ENCODE measurements around the gene MOB1B. TPM values are rescaled to one million over a fixed set of nuclear protein-coding genes. Genes with fewer than 3 reads are reported as not detected.
"Not testable (repeated sequence)": the region's sequence is repeated elsewhere in the genome, so short reads cannot be mapped to it uniquely, and the experiment has no call there.

The MOB1B gene
- total and polyA plus RNA-seq, 4 experiments from 2014 or later, result 0.58 to 10.8 (median 5.9) TPM

DNA sequence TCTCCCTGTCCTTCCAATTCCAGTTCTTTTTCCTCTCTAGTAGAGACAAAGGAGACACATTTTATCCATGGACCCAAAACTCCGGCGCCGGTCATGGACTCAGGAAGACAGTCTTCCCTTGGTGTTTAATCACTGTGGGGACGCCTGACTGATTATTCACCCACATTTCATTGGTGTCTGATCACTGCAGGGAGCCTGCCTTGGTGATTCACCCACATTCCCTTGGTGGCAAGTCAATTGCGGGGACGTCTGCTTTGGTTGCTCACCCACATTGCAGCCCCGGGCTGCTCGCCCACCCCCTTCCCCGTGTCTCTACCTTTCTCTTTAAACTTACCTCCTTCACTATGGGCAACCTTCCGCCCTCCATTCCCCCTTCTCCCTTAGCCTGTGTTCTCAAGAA, 129.9 kb downstream of the MOB1B start:
- H3K4me3 ChIP-seq (ENCODE audit: low read length in 2 of 2); H3K4me1 ChIP-seq (ENCODE audit: insufficient read depth, low read length); intact Hi-C loops (cut with micrococcal nuclease); H3K9me3 Mint-ChIP-seq; H3K27me3 Mint-ChIP-seq; CTCF ChIA-PET (ENCODE audit: partially characterized antibody); DNase-seq; H3K9me3 ChIP-seq (ENCODE audit: control insufficient read depth in 1 of 2, low read length in 2 of 2); H3K27me3 ChIP-seq (ENCODE audit: insufficient read depth, low read length); H3K4me3 Mint-ChIP-seq; H3K27ac ChIP-seq (ENCODE audit: low read depth, low read length); H3K4me1 Mint-ChIP-seq; H3K27ac Mint-ChIP-seq; POLR2A ChIA-PET (ENCODE audit: partially characterized antibody): not testable (repeated sequence)
- H3K36me3 Mint-ChIP-seq, result peaks cover 26 to 39% of the 10 kb centered on the region in 2 donors
- H3K36me3 ChIP-seq (ENCODE audit: insufficient read depth, low read length), result peaks cover 27% of the 10 kb centered on the region

Other genes starting within 250 kb of the MOB1B start
- gene JCHAIN, start 235.9 kb upstream of the MOB1B start, total RNA-seq, result not detected
- gene JCHAIN, start 235.9 kb upstream of the MOB1B start, polyA plus RNA-seq, result 10 to 100 TPM in 1 of 2 donors, 1 to 10 TPM in 1; 1.3 to 51.8 TPM
- 10 to 100 TPM; 43.2 to 45.3 TPM for gene UTP3, start 213.8 kb upstream of the MOB1B start, total RNA-seq
- 10 to 100 TPM in 1 of 2 donors, 1 to 10 TPM in 1; 4.7 to 17.2 TPM for gene UTP3, start 213.8 kb upstream of the MOB1B start, polyA plus RNA-seq
- 10 to 100 TPM; 36.2 TPM for gene RUFY3, start 180.4 kb upstream of the MOB1B start, total RNA-seq
- gene RUFY3, start 180.4 kb upstream of the MOB1B start, polyA plus RNA-seq, result 1 to 10 TPM; 3.3 to 9.2 TPM
- 10 to 100 TPM; 47.0 to 54.3 TPM for gene GRSF1, start 62.5 kb upstream of the MOB1B start, total RNA-seq
- gene GRSF1, start 62.5 kb upstream of the MOB1B start, polyA plus RNA-seq, result 10 to 100 TPM; 74.3 to 96.0 TPM
- 10 to 100 TPM; 54.7 to 56.9 TPM for gene DCK, start 91.3 kb downstream of the MOB1B start, total RNA-seq
- 100 to 1,000 TPM in 1 of 2 donors, 10 to 100 TPM in 1; 89.4 to 134 TPM for gene DCK, start 91.3 kb downstream of the MOB1B start, polyA plus RNA-seq

Data from CD4-positive, alpha-beta memory T cell (primary cell).